HG02885 (cell line): ENCODE results near the gene GSX1.
"Not testable (repeated sequence)": the region's sequence is repeated elsewhere in the genome, so short reads cannot be mapped to it uniquely, and the experiment has no call there.

Source experiments
- ATAC-seq: cut with Tn5 transposase; IDR thresholded peaks from one replicate; pipeline ENCODE4 v1.9.1; 2021; ENCODE audit warnings: mild to moderate bottlenecking; ENCODE audit not compliant: unreplicated experiment, poor library complexity

The GSX1 gene

GRCh38 chr13:27792393-27793218 is at the start of gene GSX1:
Gene GSX1, plus strand, starts transcription at chr13:27792483. Its CDS starts 208 bp downstream, at chr13:27792691.
- ATAC-seq: no peak

GRCh38 chr13:27744801-27745200 is 47.5 kb upstream of the GSX1 start:
- ATAC-seq: no peak

GRCh38 chr13:27745301-27745700 is 47.0 kb upstream of the GSX1 start:
- no peak for ATAC-seq

- not testable (repeated sequence) for ATAC-seq
Observed at GRCh38 chr13:27748143-27748542, 44.1 kb upstream of the GSX1 start.

GRCh38 chr13:27751953-27752532 is 40.2 kb upstream of the GSX1 start:
- no peak for ATAC-seq

GRCh38 chr13:27765650-27766049 is 26.6 kb upstream of the GSX1 start:
- no peak for ATAC-seq

GRCh38 chr13:27770809-27771208 is 21.5 kb upstream of the GSX1 start:
- ATAC-seq: peak; percentile 42

GRCh38 chr13:27772651-27773425 is 19.4 kb upstream of the GSX1 start:
- no peak for ATAC-seq

- peak; percentile 84 for ATAC-seq
Observed at GRCh38 chr13:27774169-27774568, 18.1 kb upstream of the GSX1 start.

GRCh38 chr13:27774651-27775050 is 17.6 kb upstream of the GSX1 start:
- peak; percentile 33 for ATAC-seq

- ATAC-seq: no peak
Observed at GRCh38 chr13:27775943-27776342, 16.3 kb upstream of the GSX1 start.

- no peak for ATAC-seq
Observed at GRCh38 chr13:27782151-27782550, 10.1 kb upstream of the GSX1 start.

- no peak for ATAC-seq
Observed at GRCh38 chr13:27783111-27783510, 9.2 kb upstream of the GSX1 start.

- no peak for ATAC-seq
Observed at GRCh38 chr13:27788271-27788670, 4.0 kb upstream of the GSX1 start.

- no peak for ATAC-seq
Observed at GRCh38 chr13:27789153-27789494, 3.2 kb upstream of the GSX1 start.

GRCh38 chr13:27789495-27790303 is 2.6 kb upstream of the GSX1 start:
- no peak for ATAC-seq

GRCh38 chr13:27790523-27790922 is 1.8 kb upstream of the GSX1 start:
- no peak for ATAC-seq

GRCh38 chr13:27791146-27791900 is 960 bp upstream of the GSX1 start:
- ATAC-seq: no peak

GRCh38 chr13:27791901-27792392 is 336 bp upstream of the GSX1 start:
- ATAC-seq: no peak
